OCI-LY3 (cell line): ENCODE data around the gene CELF2.

Experiments used
- H2AFZ ChIP-seq: fragments of 200-600, 300-600 bp; shearing (Covaris generic); 2 replicates; pipeline ENCODE4 v1.6.0; 2014; ENCODE audit warnings: antibody characterized with exemption, low read depth, low read length
- H3K27ac ChIP-seq: fragments of 200-600, 300-600 bp; sonication (generic); 2 replicates; pipeline ENCODE4 v1.5.1; 2014; ENCODE audit warnings: mild to moderate bottlenecking, low read length, moderate library complexity, mixed read lengths
- H3K27me3 ChIP-seq: fragments of 200-600, 300-600 bp; sonication (generic); 2 replicates; pipeline ENCODE4 v1.6.1; 2014; ENCODE audit warnings: low read depth, low read length, mixed read lengths
- H3K36me3 ChIP-seq: fragments of 200-600, 300-600 bp; sonication (generic); replicated peaks from 2 replicates; pipeline ENCODE3; 2014; ENCODE audit warnings: low read depth, low read length, mixed read lengths
- H3K4me1 ChIP-seq: fragments of 300-600, 200-600 bp; sonication (generic); 2 replicates; pipeline ENCODE4 v1.6.1; 2014; ENCODE audit warnings: low read length, mixed read lengths
- H3K4me2 ChIP-seq: fragments of 200-600, 300-600 bp; sonication (generic); 2 replicates; pipeline ENCODE4 v1.6.1; 2014; ENCODE audit warnings: low read length, mixed read lengths
- H3K4me3 ChIP-seq: fragments of 300-600, 200-600 bp; sonication (generic); 2 replicates; pipeline ENCODE4 v1.5.1; 2014; ENCODE audit warnings: antibody characterized with exemption, mild to moderate bottlenecking, low read length, moderate library complexity
- H3K79me2 ChIP-seq: fragments of 300-600, 200-600 bp; shearing (Covaris generic); 2 replicates; pipeline ENCODE4 v1.6.1; 2014; ENCODE audit warnings: mild to moderate bottlenecking, low read length, mixed read lengths
- H3K9ac ChIP-seq: fragments of 300-600, 200-600 bp; shearing (Covaris generic); 2 replicates; pipeline ENCODE4 v1.6.0; 2014; ENCODE audit warnings: mild to moderate bottlenecking, low read length, moderate library complexity
- H3K9me3 ChIP-seq: fragments of 200-600, 300-600 bp; shearing (Covaris generic); 2 replicates; pipeline ENCODE4 v1.6.1; 2014; ENCODE audit warnings: low read length, mixed read lengths; ENCODE audit not compliant: insufficient read depth
- H4K20me1 ChIP-seq: fragments of 200-600, 300-600 bp; sonication (generic); 2 replicates; pipeline ENCODE4 v1.6.1; 2016; ENCODE audit warnings: low read length, mixed read lengths; ENCODE audit not compliant: insufficient read depth
- EZH2phosphoT487 ChIP-seq: fragments of 200-600 bp; shearing (Covaris generic); IDR thresholded peaks from 2 replicates; pipeline ENCODE4 v1.6.1; 2018; ENCODE audit warnings: antibody characterized with exemption, mixed run types, low read depth
- TF ChIP-seq, protein P1 (sequence below): fragments of 200-600, 300-600 bp; sonication (generic); IDR thresholded peaks from 2 replicates; pipeline ENCODE4 v1.5.1; 2014; ENCODE audit warnings: antibody characterized with exemption, low read length, low read depth

Gene CELF2

DNA sequence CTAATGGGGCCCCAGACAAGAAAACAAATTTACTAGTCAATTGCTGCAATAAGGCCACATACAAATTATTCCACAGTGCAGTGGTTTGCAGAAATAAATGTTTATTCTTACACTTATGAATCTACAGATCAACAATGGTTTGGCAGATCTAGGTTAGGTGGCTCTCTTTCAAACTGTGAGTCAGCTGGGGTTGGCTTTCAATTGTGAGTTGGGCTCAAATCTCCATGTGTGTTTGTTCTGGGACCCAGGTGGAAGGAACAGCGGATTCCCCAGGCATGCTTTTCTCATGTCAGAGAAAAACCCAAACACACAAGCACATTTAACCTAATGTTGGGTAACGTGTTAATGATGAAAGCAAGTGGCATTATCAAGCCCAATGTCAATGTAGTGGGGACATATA lies 25.6 kb upstream of the CELF2 start:
- H3K79me2 ChIP-seq: no peaks in the 10 kb centered on the region
- H3K27me3 ChIP-seq: no peaks in the 10 kb centered on the region; the same call in 1 of the 2 replicates
- H2AFZ ChIP-seq: no peak overlapping the region
- H3K36me3 ChIP-seq: no peaks in the 10 kb centered on the region
- H3K9me3 ChIP-seq: no peaks in the 10 kb centered on the region
- TF ChIP-seq, protein P1, sequence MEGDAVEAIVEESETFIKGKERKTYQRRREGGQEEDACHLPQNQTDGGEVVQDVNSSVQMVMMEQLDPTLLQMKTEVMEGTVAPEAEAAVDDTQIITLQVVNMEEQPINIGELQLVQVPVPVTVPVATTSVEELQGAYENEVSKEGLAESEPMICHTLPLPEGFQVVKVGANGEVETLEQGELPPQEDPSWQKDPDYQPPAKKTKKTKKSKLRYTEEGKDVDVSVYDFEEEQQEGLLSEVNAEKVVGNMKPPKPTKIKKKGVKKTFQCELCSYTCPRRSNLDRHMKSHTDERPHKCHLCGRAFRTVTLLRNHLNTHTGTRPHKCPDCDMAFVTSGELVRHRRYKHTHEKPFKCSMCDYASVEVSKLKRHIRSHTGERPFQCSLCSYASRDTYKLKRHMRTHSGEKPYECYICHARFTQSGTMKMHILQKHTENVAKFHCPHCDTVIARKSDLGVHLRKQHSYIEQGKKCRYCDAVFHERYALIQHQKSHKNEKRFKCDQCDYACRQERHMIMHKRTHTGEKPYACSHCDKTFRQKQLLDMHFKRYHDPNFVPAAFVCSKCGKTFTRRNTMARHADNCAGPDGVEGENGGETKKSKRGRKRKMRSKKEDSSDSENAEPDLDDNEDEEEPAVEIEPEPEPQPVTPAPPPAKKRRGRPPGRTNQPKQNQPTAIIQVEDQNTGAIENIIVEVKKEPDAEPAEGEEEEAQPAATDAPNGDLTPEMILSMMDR: no peak
- no peak for TF ChIP-seq EZH2phosphoT487
- H3K4me3 ChIP-seq: no peak overlapping the region
- no peak overlapping the region for H3K9ac ChIP-seq
- no peaks in the 10 kb centered on the region for H3K4me1 ChIP-seq
- no peaks in the 10 kb centered on the region for H4K20me1 ChIP-seq
- no peak overlapping the region for H3K4me2 ChIP-seq
- H3K27ac ChIP-seq: no peak overlapping the region

DNA sequence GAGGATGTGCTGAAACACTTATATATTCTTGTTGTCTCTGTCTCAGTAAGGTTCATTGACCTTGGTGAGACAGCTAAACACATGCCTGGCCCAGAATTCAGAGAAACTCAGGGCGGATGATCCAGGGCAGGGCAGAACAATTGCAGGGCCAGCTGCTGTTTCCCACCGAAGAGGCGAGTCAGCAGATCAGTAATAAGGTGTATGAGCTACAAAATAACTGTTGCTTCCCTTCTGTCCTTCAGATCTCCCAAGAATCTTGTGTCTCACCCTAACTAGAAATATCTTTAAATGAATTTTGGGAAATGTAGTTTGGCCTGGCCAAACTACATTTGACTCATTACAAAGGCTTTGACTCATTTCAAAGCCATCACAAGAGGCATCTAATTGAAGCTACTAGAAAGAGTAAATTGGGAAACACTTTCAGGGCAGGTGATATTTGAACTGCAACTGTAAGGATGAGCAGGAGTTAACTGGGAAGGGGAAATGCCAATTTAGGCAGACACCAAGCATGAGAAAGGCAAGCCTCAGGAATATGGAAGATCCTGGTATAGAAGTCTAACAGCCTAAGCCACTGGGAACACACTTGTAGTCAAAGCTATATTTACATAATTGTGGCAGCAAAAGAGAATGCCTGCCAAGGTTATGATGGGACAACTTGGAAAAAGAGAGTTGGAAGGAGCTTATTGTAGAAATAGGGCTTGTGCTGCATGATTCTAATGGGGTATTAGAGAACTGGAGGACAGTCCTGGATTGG lies 24.5 kb upstream of the CELF2 start:
- Histone ChIP-seq H3K4me1 (no peaks in the 10 kb centered on the region), H4K20me1 (no peaks in the 10 kb centered on the region), H3K27ac (no peak overlapping the region), H3K9me3 (no peaks in the 10 kb centered on the region), H3K4me3 (no peak overlapping the region), H2AFZ (no peak overlapping the region), H3K79me2 (no peaks in the 10 kb centered on the region), H3K27me3 (no peaks in the 10 kb centered on the region; the same call in 1 of the 2 replicates), H3K9ac (no peak overlapping the region), H3K36me3 (no peaks in the 10 kb centered on the region), H3K4me2 (no peak overlapping the region)
- TF ChIP-seq, protein P1: no peak
- TF ChIP-seq EZH2phosphoT487: no peak

DNA sequence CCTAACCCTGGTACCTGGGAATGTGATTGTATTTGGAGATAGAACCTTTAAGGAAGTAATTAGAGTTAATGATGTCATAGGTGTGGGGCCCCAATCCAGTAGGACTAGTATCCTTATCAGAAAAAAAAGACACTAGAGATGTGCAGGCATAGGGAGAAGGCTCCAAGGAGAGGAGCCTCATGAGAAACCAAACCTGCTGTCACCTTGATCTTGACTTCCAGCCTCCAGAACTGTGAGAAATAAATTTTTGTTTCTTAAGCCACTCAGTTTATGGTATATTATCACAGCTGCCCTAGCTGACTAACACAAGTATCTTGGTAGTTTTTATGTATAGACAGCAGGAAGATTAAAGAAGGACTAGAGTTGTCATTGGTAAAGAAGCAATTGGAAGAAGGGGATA lies 23.9 kb upstream of the CELF2 start:
- H3K4me1 ChIP-seq: no peaks in the 10 kb centered on the region
- no peak overlapping the region for H3K4me2 ChIP-seq
- no peak for TF ChIP-seq EZH2phosphoT487
- TF ChIP-seq, protein P1: no peak
- no peak overlapping the region for H2AFZ ChIP-seq
- no peak overlapping the region for H3K9ac ChIP-seq
- H4K20me1 ChIP-seq: no peaks in the 10 kb centered on the region
- H3K27me3 ChIP-seq: no peaks in the 10 kb centered on the region; the same call in 1 of the 2 replicates
- no peaks in the 10 kb centered on the region for H3K36me3 ChIP-seq
- no peaks in the 10 kb centered on the region for H3K9me3 ChIP-seq
- H3K79me2 ChIP-seq: no peaks in the 10 kb centered on the region
- no peak overlapping the region for H3K4me3 ChIP-seq
- H3K27ac ChIP-seq: no peak overlapping the region

DNA sequence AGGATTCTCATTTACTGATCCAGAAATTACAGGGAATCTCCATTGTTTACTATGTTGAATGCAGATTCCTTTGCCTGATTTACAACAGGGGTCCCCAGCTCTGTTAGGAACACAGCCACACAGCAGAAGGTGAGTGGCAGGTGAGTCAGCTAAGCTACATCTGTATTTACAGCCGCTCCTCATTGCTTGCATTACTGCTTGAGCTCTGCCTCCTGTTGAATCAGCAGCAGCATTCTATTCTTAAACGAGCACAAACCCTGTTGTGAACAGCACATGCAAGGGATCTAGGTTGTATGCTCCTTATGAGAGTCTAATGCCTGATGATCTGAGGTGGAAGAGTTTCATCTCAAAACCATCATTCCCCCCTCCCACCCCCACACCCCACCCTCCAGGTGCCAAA lies 23.3 kb upstream of the CELF2 start:
- Histone ChIP-seq H2AFZ (no peak overlapping the region), H3K79me2 (no peaks in the 10 kb centered on the region), H3K4me3 (no peak overlapping the region), H3K4me2 (no peak overlapping the region), H3K9me3 (no peaks in the 10 kb centered on the region), H4K20me1 (no peaks in the 10 kb centered on the region), H3K36me3 (no peaks in the 10 kb centered on the region), H3K4me1 (no peaks in the 10 kb centered on the region), H3K9ac (no peak overlapping the region), H3K27ac (no peak overlapping the region), H3K27me3 (no peaks in the 10 kb centered on the region; the same call in 1 of the 2 replicates)
- TF ChIP-seq, protein P1: no peak
- TF ChIP-seq EZH2phosphoT487: no peak
